GM12891 (cell line): ENCODE measurements around the gene ETV6.

Experiments used
- POLR2A ChIP-seq: IDR thresholded peaks from 2 replicates; pipeline ENCODE4 v1.6.1; 2011; ENCODE audit warnings: low read depth, low read length, control low read depth
- POLR2AphosphoS5 ChIP-seq: IDR thresholded peaks from 2 replicates; pipeline ENCODE4 v1.6.1; 2011; ENCODE audit warnings: low read depth, low read length, control low read depth
- POU2F2 ChIP-seq: IDR thresholded peaks from 2 replicates; pipeline ENCODE4 v1.6.1; 2011; ENCODE audit warnings: low read depth, mild to moderate bottlenecking, control low read depth, low read length, moderate library complexity
- SPI1 ChIP-seq: IDR thresholded peaks from 2 replicates; pipeline ENCODE4 v1.6.1; 2011; ENCODE audit warnings: low read depth, low read length, control low read depth
- TAF1 ChIP-seq: IDR thresholded peaks from 2 replicates; pipeline ENCODE4 v1.6.1; 2011; ENCODE audit warnings: low read depth, low read length, control low read depth

DNA sequence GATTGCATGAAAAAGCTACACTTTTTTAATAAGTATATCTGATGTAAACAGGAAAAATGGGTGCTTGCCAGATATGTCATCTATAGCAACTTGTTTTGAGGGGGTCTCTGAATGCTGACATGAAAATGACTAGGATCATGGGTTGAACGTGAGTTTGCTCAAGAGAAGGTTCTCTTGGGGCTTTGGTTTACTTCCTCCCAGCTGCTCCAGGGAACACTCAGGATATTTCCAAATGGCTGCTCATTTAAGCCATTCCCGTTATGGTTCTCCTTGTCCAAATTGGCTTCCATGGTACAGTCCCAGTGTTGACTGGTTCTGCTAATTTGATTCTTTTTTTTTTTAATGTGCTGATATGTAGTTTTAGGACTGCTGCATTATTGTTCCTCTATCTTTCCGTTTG is 118.3 kb downstream of the ETV6 start:
- TF ChIP-seq POLR2AphosphoS5 (no peak), POLR2A (no peak), TAF1 (no peak), SPI1 (no peak), POU2F2 (no peak)
